Measurements from ENCODE around the gene PTK6. TPM values are rescaled to one million over a fixed set of nuclear protein-coding genes. Genes with fewer than 3 reads are reported as not detected.

The PTK6 gene
- polyA plus RNA-seq, 2 of the 4 experiments (the other 2 are of a cell fraction), result 1.2 to 2.0 TPM

- TF ChIP-seq ZNF302 (CRISPR knock-in tag; IDR thresholded peaks at IDR 0.05) (no peak), PHF8 (IDR thresholded peaks at IDR 0.05; ENCODE audit: borderline replicate concordance, low read depth) (no peak), TFCP2L1 (CRISPR knock-in tag; IDR thresholded peaks at IDR 0.05) (no peak), JUNB (IDR thresholded peaks at IDR 0.05) (no peak)
- TF ChIP-seq, protein P1, sequence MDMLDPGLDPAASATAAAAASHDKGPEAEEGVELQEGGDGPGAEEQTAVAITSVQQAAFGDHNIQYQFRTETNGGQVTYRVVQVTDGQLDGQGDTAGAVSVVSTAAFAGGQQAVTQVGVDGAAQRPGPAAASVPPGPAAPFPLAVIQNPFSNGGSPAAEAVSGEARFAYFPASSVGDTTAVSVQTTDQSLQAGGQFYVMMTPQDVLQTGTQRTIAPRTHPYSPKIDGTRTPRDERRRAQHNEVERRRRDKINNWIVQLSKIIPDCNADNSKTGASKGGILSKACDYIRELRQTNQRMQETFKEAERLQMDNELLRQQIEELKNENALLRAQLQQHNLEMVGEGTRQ (IDR thresholded peaks at IDR 0.05), result no peak
- POLR2A ChIA-PET, result no interaction called here
- H3K9me3 ChIP-seq, result no peaks in the 10 kb centered on the region
Measured at GRCh38 chr20:63491078-63491477, 46.1 kb downstream of the PTK6 start.

GRCh38 chr20:63490416-63490815 is 46.8 kb downstream of the PTK6 start:
- Histone ChIP-seq H3K4me1 (no peaks in the 10 kb centered on the region), H3K9me3 (no peaks in the 10 kb centered on the region), H3K27ac (no peak overlapping the region), H3K4me3 (no peak overlapping the region), H3K4me2 (no peak overlapping the region)
- CTCF ChIA-PET, result interaction anchor here (0.7 kb wide), 1 partner anchor 435 kb away, joined by 3 read pairs; no protein-coding TSS in a partner anchor
- POLR2A ChIA-PET, result no interaction called here
- WGBS (ENCODE audit: missing lambda C conversion rate), result 96% methylated on average over 3 of the region's 24 CpGs
- ATAC-seq, result no peak
- TF ChIP-seq ELK1 (IDR thresholded peaks at IDR 0.05; ENCODE audit: low read depth, low read length) (no peak), RARB (CRISPR knock-in tag; IDR thresholded peaks at IDR 0.05) (no peak), KDM1A (IDR thresholded peaks at IDR 0.05; ENCODE audit: low read depth) (no peak), RAD21 (conservative IDR thresholded peaks at IDR 0.05 in 1 of 2, IDR thresholded peaks at IDR 0.05 in 1 of 2) (no peak), MYC (IDR thresholded peaks at IDR 0.05; ENCODE audit: borderline replicate concordance, low read length) (no peak), HDAC2 (IDR thresholded peaks at IDR 0.05) (no peak), RNF2 (IDR thresholded peaks at IDR 0.05; ENCODE audit: borderline replicate concordance, low read depth) (no peak), JUNB (IDR thresholded peaks at IDR 0.05) (no peak), PHF8 (IDR thresholded peaks at IDR 0.05; ENCODE audit: borderline replicate concordance, low read depth) (no peak), FOXS1 (CRISPR knock-in tag; IDR thresholded peaks at IDR 0.05) (no peak), NR3C1 (IDR thresholded peaks at IDR 0.05) (no peak), HOXB5 (CRISPR knock-in tag; IDR thresholded peaks at IDR 0.05) (no peak), FOSL2 (IDR thresholded peaks at IDR 0.05) (no peak), FOSL2 (CRISPR knock-in tag; IDR thresholded peaks at IDR 0.05) (no peak), EP300 (IDR thresholded peaks at IDR 0.05) (no peak), ZSCAN20 (CRISPR knock-in tag; IDR thresholded peaks at IDR 0.05) (no peak), HOXB13 (CRISPR knock-in tag; IDR thresholded peaks at IDR 0.05; ENCODE audit: low read depth) (no peak)
- TF ChIP-seq, protein P2, sequence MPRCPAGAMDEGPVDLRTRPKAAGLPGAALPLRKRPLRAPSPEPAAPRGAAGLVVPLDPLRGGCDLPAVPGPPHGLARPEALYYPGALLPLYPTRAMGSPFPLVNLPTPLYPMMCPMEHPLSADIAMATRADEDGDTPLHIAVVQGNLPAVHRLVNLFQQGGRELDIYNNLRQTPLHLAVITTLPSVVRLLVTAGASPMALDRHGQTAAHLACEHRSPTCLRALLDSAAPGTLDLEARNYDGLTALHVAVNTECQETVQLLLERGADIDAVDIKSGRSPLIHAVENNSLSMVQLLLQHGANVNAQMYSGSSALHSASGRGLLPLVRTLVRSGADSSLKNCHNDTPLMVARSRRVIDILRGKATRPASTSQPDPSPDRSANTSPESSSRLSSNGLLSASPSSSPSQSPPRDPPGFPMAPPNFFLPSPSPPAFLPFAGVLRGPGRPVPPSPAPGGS (IDR thresholded peaks at IDR 0.05), result no peak
- no peak for DNase-seq (ENCODE audit: low read depth in 1 of 2, low spot score in 1 of 2)
- FAIRE-seq, result no peak

More at GRCh38 chr20:63491078-63491477, 46.1 kb downstream of the PTK6 start:
- ATAC-seq (no peak), DNase-seq (ENCODE audit: low read depth in 1 of 2, low spot score in 1 of 2) (no peak), FAIRE-seq (no peak)
- Histone ChIP-seq H3K27ac (no peak overlapping the region), H3K4me2 (no peak overlapping the region), H3K4me1 (no peaks in the 10 kb centered on the region; the same call in 2 of the 3 replicates), H3K4me3 (no peak overlapping the region)
- CTCF ChIA-PET, result no interaction called here
- WGBS (ENCODE audit: missing lambda C conversion rate), result 82% methylated on average over 4 of the region's 4 CpGs

All from A549 (cell line).